ENCODE measurements around the gene KBTBD8. TPM values are rescaled to one million over a fixed set of nuclear protein-coding genes. Genes with fewer than 3 reads are reported as not detected.

KBTBD8 gene
- polyA plus RNA-seq, 1 donor: 2.8 TPM

DNA sequence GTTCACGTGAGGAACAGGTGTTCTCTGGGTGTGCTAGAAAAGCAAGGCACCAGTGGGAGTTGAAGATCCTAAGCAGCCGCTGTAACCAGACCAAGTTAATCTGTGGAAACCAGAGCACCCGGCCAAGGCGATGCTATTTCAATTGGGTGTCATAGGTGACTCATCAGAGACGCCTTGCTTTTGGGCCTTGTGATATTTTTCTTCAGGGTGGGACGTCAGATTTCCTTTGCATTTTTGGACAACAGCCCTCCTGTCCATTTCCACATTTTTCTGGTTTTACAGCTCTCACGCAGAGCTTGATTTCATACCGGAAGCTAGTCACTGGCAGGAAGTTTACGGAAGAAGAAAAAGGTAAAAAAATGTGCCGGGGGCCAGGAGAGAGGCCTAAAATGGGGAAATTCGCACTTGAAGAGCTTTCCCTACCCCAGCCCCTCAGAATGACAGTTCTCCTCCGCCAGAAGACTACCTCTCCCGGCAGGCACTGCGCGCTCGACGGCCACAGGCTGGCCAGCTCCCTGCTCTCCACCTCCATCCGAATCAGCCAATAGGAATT, 471 bp upstream of the KBTBD8 start:
- no peak for DNase-seq

DNA sequence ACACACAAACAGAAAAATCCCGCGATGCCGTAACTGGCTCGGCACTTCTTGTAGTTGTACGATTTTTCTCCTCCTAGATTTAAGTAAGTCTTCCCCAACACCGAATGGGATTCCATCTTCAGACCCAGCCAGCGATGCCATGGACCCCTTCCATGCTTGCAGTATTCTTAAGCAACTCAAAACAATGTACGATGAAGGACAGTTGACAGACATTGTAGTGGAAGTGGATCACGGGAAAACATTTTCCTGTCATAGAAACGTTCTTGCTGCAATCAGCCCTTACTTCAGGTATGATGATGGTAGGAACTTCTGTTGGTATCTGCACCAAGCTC, 763 bp downstream of the KBTBD8 start:
- DNase-seq: no peak

GRCh38 chr3:67000009-67000408, 1.9 kb downstream of the KBTBD8 start:
- no peak for DNase-seq

DNA sequence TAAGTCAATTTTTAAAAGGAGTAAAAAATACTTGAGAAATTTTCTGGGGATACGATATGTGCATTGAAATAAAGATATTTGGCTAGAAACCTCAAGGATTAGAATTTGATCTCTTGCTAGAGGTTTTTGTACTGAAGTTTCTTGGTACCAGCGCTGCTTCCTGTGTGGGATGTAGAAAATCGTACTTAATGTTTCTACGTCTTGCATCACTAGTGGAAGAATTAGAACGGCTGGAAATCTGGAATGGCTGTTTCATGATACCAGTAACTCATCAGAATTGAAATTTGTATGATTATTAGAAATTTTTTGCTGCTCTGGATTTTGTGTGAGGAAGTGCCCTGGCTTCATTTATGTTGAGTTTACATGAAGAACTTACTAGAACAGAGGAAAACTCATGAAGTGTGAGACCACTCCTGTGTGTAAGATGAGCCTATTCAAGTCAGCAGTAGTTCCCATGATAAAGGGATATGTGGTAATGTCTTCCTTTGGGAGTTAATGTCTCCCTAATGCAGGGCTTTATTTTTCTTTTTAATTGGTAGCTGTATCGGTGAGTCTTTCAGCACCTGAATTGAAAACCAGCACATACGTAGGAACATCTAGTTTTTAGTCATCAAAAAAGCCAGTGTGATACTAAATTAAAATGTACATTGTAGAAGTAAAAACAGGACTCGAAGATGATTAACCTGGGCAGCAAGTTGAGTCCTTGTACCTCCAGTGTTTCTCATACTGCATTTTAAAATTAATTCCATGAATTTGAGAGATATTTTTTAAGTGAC, 3.2 kb downstream of the KBTBD8 start:
- no peak for DNase-seq

GRCh38 chr3:67005974-67006373, 7.9 kb downstream of the KBTBD8 start:
- DNase-seq: no peak

- no peak for DNase-seq
Measured at GRCh38 chr3:67006460-67006859, 8.4 kb downstream of the KBTBD8 start.

- DNase-seq: no peak
Measured at GRCh38 chr3:67008388-67008787, 10.3 kb downstream of the KBTBD8 start.

- no peak for DNase-seq
Measured at GRCh38 chr3:67009716-67010115, 11.6 kb downstream of the KBTBD8 start.

DNA sequence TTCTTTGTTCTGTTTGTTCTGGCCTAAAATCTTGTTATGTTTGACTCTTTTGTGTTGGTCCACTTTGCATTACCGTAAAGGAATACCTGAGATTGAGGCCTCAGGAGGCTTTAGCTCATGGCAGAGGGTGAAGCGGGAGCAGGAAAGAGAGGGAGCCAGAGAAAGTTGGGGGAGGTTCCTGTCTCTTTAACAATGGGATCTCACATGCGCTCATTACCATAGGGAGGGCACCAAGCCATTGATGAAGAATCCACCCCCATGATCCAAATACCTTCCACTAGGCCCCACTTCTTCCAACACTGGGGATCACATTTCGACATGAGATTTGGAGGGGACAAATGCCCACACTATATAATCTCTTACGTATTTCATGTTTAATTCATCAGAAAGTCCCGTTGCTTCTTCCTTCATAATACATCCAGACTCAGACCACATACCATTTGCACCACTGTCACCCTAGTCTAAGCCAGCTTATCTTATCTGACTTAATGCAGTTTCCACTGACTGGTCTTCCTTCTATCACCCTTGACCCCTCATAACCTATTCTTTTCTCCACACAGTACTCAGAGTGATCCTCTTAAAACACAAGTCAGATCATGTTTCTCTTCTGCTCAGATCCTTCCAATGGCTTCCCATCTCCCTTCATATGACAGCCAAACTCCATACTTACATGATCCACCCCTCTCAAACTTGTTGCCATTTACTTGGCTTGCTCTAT, 13.5 kb downstream of the KBTBD8 start:
- DNase-seq: no peak

DNA sequence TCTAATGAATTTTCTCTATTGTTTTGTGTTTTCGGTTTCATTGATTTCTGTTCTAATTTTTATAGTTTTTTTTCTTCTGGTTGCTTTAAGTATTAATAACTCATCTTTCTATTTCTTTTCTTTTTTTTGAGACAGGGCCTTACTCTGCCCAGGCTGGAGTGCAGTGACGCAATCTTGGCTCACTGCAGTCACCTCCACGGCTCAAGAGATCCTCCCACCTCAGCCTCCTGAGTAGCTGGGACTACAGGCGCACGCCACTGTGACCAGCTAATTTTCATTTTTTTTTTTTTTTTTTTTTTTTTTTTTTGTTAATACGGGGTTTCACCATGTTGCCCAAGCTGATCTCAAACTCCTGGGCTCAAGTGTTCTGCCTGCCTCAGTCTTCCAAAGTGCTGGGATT, 14.5 kb downstream of the KBTBD8 start:
- DNase-seq: no peak

DNA sequence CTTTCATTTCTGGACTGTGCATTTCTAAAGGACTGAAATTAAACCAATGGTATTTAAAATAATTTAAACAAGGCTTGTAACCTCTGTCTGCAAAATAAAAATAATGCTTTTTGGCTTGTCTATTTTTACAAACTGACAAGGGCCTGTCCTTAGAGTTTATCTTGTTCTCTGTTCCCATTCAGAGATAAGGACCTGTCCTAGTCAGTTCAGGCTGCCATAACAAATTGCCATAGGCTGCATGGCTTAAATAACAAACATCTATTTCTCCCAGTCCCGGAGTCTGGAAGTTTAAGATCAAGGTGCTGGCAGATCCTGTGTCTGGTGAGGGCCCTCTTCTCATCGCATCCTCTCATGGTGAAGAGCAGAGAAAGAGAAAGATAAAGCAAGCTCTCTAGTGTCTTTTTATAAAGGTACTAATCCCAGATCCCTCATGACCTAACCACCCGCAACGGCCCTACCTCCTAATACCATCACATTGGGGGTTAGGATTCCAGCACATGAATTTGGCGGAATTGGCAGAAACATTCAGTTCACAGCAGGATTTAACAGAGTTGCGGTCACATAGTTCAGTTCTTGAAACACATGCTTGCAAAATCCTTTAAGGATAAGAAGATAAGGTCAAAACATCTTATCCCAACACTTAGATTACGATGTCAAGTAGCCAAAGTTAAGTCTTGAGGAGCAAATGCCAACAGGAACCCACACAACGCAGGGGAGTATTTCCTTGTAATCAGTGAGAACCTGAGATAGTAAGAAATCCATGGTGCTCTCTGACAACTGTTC, 17.8 kb downstream of the KBTBD8 start:
- DNase-seq: no peak

GRCh38 chr3:67016522-67017080, 18.5 kb downstream of the KBTBD8 start:
- DNase-seq: no peak

GRCh38 chr3:67017211-67017610, 19.1 kb downstream of the KBTBD8 start:
- no peak for DNase-seq

DNA sequence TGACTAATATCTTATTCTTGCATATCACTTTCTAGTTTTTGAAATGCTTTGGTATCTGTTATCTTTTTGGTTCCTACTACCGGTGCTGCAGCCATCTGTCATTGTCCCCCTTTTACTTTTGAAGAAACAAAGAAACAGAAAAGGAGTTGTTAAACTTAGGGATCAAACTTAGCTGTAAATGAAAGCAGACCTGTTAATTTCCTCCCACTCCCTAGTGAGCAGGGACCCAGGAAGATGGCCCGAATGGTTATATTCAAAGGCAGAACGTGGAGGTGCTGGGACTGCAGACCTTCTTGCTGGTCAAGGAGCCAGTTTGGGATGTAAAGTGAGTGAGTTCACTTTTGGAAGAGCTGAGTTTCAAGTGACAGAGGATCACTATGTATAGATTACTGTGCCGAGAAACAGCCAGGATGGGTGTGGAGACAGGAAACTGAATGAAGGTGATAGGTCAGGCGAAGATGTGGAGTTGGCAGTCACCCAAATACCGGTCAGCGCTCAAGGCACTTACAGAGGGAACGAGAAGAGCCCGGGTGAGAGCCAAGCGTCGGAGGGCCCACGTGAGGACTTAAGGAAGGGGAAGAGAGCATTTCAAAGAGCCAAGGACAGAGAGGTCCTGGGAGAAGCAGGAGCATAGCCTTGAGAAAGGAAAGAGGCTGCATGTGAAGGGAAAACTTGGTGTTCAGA, 20.1 kb downstream of the KBTBD8 start:
- no peak for DNase-seq

GRCh38 chr3:67018789-67019526, 20.9 kb downstream of the KBTBD8 start:
- no peak for DNase-seq

DNA sequence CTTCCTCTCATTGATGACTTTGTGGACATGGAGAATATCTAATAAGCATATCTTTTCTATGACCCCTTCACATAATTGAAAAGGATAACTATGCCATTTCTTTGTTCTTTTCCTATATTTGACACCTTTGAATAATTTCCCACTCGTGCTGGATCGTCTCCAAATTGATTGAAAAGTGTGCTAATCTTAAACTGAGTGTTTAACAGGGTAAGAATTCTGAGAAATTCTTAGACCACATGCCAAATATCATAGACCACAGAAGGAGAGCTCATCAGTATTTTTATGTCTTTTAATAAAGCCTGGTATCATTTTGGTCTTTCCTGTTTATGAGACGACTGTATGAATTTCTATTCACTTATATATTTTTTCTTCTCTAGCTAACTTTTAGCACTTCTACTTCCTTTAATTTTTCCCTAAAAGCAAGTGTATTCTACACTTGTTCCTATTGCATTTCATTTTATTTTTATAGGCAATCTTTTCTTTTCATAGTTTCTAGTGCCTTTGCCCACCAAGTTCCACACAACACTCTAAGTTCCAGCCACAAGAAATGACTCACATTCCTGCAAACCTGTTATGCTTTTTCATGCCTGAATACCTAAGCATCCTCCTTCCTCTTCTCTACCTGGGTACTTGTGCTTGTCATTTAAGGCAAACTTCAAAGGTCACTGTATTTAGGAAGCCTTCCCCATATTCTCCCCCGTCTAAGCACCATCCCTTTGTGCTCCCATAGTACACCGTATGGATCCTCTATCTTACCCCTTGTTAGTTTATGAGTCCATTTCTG, 30.1 kb downstream of the KBTBD8 start:
- no peak for DNase-seq

- no peak for DNase-seq
Measured at GRCh38 chr3:67030785-67031740, 33.0 kb downstream of the KBTBD8 start.

DNA sequence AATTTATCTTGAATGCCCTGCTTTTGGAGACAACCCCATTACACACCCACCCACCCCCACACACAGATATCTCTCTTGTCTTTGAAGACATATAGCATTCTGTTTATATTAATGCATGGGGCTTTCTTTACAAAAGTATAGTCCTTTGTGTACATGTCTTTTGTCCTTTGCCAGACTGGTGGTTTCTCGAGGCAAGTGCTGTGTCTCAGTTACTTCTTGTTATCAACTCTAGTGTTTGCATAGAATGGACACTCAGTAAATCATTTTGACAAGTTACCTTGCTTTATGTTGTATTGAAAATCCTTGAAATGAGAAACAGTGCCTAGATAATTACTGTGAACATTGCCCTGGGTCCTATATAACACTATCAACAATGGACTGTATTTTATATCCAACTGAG, 33.9 kb downstream of the KBTBD8 start:
- DNase-seq: no peak

- no peak for DNase-seq
Measured at GRCh38 chr3:67033079-67033478, 35.0 kb downstream of the KBTBD8 start.

DNA sequence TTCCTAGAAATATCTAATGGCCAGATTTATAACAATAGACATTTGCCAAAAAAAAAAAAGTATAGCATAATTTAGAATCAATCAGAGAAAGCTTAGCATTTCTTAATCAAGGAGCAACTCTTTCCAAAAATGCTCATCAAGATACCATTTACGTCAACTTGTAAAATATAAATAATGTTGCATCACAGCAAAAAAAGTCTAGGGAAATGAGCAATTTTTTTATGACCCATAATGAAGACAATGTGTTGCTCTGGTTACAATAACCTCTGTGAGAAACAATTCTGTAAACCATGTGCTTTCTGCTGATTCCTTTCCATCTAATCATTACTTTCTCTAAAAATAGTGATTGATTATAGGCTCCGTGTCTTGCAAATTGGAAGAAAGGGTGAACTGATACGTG, 36.3 kb downstream of the KBTBD8 start:
- no peak for DNase-seq
